OCI-M1 (cell line): ENCODE results near the gene STK31.
"Not testable (repeated sequence)": the region's sequence is repeated elsewhere in the genome, so short reads cannot be mapped to it uniquely, and the experiment has no call there.

Experiments used
- DNase-seq: peaks from one replicate; lab custom pipeline; 2025; lab: John Stamatoyannopoulos, UW

The STK31 gene

GRCh38 chr7:23712368-23713284 lies 2.6 kb downstream of the STK31 start:
- peak; percentile 57 for DNase-seq

DNA sequence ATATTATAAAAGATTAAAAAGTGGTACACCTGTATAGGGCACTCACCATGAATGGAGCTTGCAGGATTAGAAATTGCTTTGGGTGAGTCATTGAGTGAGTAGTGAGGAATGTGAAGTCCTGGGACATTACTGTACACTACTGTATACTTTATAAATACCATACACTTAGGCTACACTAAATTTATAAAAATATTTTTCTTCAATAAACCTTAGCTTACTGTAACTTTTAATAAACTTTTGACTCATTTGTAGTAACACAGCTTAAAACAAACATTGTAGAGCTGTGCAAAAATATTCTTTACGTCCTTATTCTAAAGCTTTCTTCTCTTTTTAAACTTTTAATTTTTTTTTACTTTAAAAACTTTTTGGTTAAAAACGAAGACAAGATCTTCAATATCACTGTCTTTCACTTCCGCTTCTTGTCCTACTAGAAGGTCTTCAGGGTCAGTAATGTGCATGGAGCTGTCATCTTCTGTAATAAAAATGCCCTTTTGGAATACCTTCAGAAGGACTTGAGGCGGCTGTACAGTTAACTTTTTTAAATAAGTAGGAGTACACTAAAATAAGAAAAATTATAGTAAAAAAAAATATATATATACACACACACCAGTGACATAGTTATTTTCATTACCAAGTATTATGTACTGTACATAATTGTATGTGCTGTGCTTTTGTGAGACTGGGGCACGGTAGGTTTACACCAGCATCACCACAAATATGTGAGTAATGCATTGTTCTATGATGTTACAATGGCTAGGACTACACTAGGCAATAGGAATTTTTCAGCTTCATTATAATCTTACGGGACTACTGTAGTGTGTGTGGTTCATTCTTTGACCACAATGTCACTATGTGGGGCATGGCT lies 3.5 kb downstream of the STK31 start:
- no peak for DNase-seq

DNA sequence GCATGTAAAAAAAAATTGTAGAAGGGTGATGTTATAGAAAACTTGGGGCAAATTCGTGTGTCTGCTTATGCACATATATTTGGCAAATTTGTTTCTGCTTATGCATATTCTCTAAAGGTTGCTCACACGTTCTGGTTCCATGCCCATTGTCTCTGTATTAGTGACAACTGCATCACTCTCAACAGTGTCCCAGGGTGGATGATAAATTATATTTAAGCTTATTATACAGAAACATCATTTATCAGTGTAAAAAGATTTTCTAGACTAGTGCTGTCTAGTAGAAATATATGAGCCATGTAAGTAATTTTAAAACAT lies 4.1 kb downstream of the STK31 start:
- DNase-seq, result no peak

DNA sequence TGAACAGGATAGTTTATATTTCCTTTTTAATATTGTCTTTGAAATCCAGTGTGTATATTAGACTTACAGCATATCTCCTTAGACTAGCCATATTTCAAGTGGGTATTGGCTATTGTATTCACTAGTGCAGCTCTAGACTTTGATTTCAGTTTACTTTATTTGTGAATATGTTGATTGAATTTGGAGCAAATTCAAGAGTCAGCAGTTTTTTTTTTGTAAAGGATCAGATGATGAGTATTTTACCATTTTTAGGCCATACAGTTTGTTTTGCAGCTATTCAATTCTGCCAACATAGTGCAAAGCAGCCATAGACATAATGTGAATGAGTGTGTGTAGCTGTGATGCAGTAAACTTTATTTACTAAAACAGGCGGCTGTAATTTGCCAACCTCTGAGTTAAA lies 4.6 kb downstream of the STK31 start:
- DNase-seq, result no peak

DNA sequence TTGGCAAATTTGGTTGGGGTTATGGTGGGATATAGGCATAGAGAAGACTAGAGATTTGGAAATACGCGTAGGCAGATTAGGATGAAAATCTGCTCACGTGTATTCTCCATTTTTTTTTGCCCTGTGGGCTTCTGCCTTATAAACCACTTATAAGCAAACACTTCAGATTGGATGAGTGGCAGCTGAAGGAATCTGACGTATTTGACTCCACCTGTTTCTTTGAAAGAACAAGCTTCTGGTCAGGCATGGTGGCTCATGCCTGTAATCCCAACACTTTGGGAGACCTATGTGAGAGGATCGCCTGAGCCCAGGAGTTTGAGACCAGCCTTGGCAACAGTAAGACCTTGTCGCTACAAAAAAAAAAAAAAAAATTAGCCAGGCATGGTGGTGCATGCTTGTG lies 5.1 kb downstream of the STK31 start:
- no peak for DNase-seq

- DNase-seq, result no peak
Measured at GRCh38 chr7:23717788-23718187, 7.8 kb downstream of the STK31 start.

DNA sequence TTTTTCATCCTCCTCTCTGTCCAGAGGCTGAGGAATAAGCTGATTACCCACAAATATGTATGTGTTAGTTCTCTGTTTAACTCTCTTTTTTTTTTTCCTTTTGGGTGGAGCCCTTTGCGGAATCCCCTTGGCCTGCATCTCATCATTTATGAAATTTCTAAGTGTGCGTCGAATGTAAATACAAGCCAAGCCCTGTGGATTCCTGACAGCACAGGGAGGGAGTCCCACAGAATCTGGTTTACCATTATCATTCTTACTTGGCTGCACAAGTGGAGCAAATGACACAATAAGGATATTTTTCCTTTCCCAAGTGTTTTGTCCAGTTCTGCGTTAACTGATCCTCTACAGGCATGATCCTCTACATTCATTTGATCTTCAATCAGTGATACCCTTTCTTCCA lies 11.4 kb downstream of the STK31 start:
- DNase-seq, result no peak

GRCh38 chr7:23722587-23723216 lies 12.7 kb downstream of the STK31 start:
- not testable (repeated sequence) for DNase-seq

DNA sequence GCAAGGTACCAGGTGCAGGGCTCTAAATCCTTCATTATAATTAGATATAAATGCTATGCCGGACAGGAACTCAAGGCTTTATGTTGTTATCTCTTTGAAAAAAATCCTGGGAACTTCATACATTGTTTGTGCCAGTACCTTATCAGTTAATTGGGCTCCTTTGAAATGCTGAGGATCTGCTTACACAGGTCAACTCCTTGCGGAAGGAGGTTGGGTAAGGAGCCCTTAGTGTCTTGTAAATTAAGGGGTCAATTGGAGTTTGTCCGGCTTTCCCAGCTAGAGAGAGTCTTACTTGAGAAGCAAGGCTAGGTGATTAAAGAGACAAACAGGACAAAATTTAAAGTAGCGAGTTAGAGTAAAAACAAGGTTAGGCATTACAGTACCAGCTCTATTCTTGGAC lies 14.1 kb downstream of the STK31 start:
- not testable (repeated sequence) for DNase-seq

DNA sequence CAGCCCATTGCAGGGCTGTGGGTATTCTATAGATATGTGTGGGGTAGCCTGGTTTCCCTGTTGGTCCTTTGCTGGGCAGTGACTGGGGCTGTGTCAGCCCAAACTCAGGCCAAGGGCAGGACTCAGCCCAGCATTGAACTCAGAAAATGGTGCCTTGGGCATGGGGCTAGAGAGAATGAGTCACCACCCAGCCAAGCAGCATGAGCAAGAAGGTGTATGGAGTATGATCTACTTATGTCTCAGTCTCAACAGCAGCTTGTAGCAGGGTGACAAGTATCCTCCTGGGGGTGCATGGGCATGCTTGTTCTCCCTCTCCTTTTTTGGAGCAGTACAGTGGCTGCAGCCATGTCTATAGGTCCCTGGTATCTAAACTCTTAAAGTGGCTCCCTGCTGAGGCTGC lies 32.0 kb downstream of the STK31 start:
- no peak for DNase-seq

GRCh38 chr7:23743226-23743625 lies 33.2 kb downstream of the STK31 start:
- DNase-seq, result no peak

- DNase-seq, result no peak
Measured at GRCh38 chr7:23746629-23747028, 36.6 kb downstream of the STK31 start.

DNA sequence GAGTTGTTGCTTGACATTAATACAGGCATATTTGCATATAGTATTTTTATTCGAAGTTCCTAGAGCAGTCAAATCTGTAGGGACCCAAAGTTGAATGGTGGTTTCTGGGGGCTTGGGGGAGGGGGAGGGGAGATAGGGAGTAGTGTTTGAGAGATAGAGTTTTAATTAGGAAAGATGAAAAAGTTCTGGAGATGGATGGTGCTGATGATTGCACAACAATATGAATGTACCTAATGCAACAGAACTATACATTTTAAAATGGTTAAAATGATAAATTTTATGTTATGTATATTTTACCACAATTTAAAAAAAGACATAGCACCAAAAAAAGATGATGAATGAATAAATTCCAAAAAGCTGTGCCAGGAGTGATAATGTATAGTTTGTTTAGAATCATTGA lies 41.8 kb downstream of the STK31 start:
- DNase-seq, result no peak

DNA sequence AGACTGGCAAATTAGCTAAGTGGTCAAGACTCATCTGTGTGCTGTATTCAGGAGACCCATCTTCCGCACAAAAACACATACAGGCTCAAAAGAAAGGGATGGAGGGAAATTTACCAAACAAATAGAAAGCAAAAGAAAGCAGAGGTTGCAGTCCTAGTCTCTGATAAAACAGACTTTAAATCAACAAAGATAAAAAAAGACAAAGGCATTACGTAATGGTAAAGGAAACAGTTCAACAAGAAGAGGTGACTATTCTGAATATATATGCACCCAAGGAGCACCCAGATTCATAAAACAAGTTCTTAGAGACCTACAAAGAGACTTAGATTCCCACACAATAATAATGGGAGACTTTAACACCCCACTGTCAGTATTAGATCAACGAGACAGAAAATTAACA lies 48.8 kb downstream of the STK31 start:
- not testable (repeated sequence) for DNase-seq

- peak; percentile 13 for DNase-seq
Measured at GRCh38 chr7:23759671-23760391, 49.8 kb downstream of the STK31 start.

DNA sequence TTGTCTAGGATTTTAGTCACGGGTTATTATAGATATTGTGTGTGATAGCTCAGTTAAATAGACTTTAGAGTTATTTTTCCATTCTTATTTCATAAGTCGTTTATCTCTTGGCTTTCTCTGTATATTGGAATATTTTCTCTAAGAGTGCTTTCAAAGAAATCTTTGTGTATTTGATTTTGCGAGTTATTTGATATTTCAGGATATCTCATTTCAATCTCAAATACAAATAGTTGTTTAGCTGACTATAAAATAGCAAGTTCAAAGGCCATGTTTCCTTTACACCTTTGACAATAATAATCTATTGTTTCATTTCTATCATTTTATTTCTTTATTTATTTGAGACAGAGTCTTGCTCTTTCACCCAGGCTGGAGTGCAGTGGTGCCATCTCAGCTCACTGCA lies 55.9 kb downstream of the STK31 start:
- DNase-seq, result no peak

GRCh38 chr7:23767514-23767913 lies 57.5 kb downstream of the STK31 start:
- peak; percentile 5 for DNase-seq

DNA sequence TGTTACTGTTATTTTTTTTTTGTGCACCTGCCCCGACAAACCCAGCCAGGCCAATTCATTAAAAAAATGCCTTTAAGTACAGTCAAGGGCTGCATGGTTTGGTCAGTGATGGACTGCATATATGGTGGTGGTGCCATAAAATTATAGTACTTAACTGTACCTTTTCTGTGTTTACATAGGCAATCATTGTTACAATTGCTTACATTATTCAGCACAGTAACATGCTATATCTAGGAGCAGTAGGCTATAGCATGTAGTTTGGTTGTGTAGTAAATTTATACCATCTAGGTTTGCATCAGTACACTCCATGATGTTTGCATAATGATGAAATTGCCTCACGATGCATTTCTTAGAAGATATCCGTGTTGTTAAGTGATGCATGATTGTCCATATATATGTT lies 58.0 kb downstream of the STK31 start:
- no peak for DNase-seq

- DNase-seq, result not testable (repeated sequence)
Measured at GRCh38 chr7:23779185-23779800, 69.3 kb downstream of the STK31 start.

- DNase-seq, result no peak
Measured at GRCh38 chr7:23783115-23783514, 73.1 kb downstream of the STK31 start.

DNA sequence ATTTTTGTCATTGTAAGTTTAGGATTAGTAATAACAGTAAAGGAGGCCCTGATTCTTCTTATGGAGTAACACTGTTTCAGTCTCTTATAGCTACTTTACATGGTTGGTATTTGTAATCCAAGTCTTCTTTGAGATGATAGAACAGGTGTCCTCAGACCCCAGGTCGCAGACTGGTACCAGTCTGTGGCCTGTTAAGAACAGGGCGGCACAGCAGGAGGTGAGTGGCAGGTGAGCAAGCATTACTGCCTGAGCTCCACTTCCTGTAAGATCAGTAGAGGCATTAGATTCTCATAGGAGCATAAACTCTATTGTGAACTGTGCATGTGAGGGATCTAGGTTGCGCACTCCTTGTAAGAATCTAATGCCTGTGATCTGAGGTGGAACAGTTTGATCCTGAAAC lies 77.3 kb downstream of the STK31 start:
- DNase-seq, result no peak

- DNase-seq, result no peak
Measured at GRCh38 chr7:23788843-23789242, 78.8 kb downstream of the STK31 start.
